K562 (cell line): ENCODE data around the gene HPSE2. TPM values are rescaled to one million over a fixed set of nuclear protein-coding genes. Genes with fewer than 3 reads are reported as not detected.

ENCODE experiments used
- ATAC-seq: fragments of 200-7000 bp; cut with Tn5 transposase; 3 replicates; pipeline ENCODE4 v1.9.1; 2020; ENCODE audit warnings: moderate library complexity
- BruUV-seq: library from RNA; stranded (reverse); fragments of 400-500 nt; replicated peaks from 2 replicates; lab custom pipeline; 2021; lab: Mats Ljungman, UMichigan
- CTCF ChIA-PET: fragments of 300-600 bp; formaldehyde crosslinking; extraction: SDS; loops from one replicate; lab custom pipeline; 2021; ENCODE audit warnings: low intra/inter-chr PET ratio; lab: Yijun Ruan, JAX
- POLR2A ChIA-PET: fragments of 300-600, 350-650 bp; sonication (Branson Sonifier 250); formaldehyde crosslinking; extraction: SDS; loops from one replicate; lab custom pipeline; 2021; ENCODE audit warnings: antibody characterized with exemption, inconsistent platforms; lab: Yijun Ruan, JAX
- DNase-seq, 4 experiments: peaks; one replicate each; pipeline versions ENCODE4 v3.0.0 to v3.0.0-alpha.2; 2011 to 2018; ENCODE audit warnings: low spot score in 3 of 4, mixed read lengths in 3 of 4; ENCODE audit errors: extremely low read depth in 1 of 4
- FAIRE-seq: peaks from 2 replicates; lab custom pipeline; 2011; peaks lifted over from hg19 to GRCh38; lab: Jason Lieb, UNC
- H2AFZ ChIP-seq: 2 replicates; pipeline ENCODE4 v1.6.0; 2011; ENCODE audit warnings: low read depth, low read length, control low read depth, inconsistent platforms
- H3K27ac ChIP-seq: fragments of 200-600 bp; 3 replicates; pipeline ENCODE4 v1.8.0; 2011; ENCODE audit warnings: low read depth, mild to moderate bottlenecking, control low read depth, inconsistent platforms, low read length, moderate library complexity, mixed read lengths; ENCODE audit errors: extremely low read depth
- H3K27me3 ChIP-seq, 2 experiments: fragments of 300-600 bp in 1 of 2; 2 replicates in 1 of 2; 3 replicates in 1 of 2; pipeline versions ENCODE4 v1.6.0 to v1.8.0; 2011; ENCODE audit warnings: inconsistent platforms in 2 of 2, low read length in 2 of 2, mild to moderate bottlenecking in 1 of 2, mixed read lengths in 1 of 2, moderate library complexity in 1 of 2; ENCODE audit not compliant: control insufficient read depth in 2 of 2, insufficient read depth in 2 of 2
- H3K36me3 ChIP-seq: fragments of 300-600 bp; 3 replicates; pipeline ENCODE4 v1.8.0; 2011; ENCODE audit warnings: mild to moderate bottlenecking, low read length, inconsistent platforms; ENCODE audit not compliant: control insufficient read depth, insufficient read depth
- H3K4me1 ChIP-seq, 2 experiments: fragments of 200-600 bp in 1 of 2; replicated peaks in 1 of 2; 2 replicates in 1 of 2; 3 replicates in 1 of 2; pipeline versions ENCODE4 v1.5.1 to v1.8.0; 2011; ENCODE audit warnings: inconsistent platforms in 2 of 2, low read length in 2 of 2, mild to moderate bottlenecking in 1 of 2, mixed read lengths in 1 of 2, moderate library complexity in 1 of 2; ENCODE audit not compliant: control insufficient read depth in 2 of 2, insufficient read depth in 2 of 2
- H3K4me2 ChIP-seq: 2 replicates; pipeline ENCODE4 v1.6.1; 2011; ENCODE audit warnings: low read length, control low read depth, inconsistent platforms, mixed read lengths; ENCODE audit not compliant: insufficient read depth
- H3K4me3 ChIP-seq: fragments of 200-600 bp; sonication (generic), shearing (Covaris generic); 2 replicates; pipeline ENCODE4 v1.5.1; 2016; ENCODE audit warnings: control low read depth, inconsistent platforms
- H3K79me2 ChIP-seq: fragments of 200-600 bp; 3 replicates; pipeline ENCODE4 v1.8.0; 2011; ENCODE audit warnings: low read length, inconsistent platforms; ENCODE audit not compliant: control insufficient read depth, insufficient read depth
- H3K9ac ChIP-seq, 2 experiments: 2 replicates each; pipeline versions ENCODE4 v1.6.0 to v1.6.1; 2011; ENCODE audit warnings: low read depth in 2 of 2, low read length in 2 of 2, control low read depth in 1 of 2, inconsistent platforms in 1 of 2, mild to moderate bottlenecking in 1 of 2, mixed read lengths in 1 of 2; ENCODE audit not compliant: insufficient read depth in 1 of 2
- H3K9me1 ChIP-seq: one replicate; pipeline ENCODE4 v1.6.0; 2011; ENCODE audit warnings: inconsistent platforms, mild to moderate bottlenecking, low read length, moderate library complexity; ENCODE audit not compliant: control insufficient read depth, insufficient read depth
- H3K9me3 ChIP-seq: replicated peaks from 2 replicates; pipeline ENCODE4 v1.5.1; 2011; ENCODE audit warnings: low read depth, low read length, inconsistent platforms; ENCODE audit not compliant: control insufficient read depth, insufficient read depth
- H4K20me1 ChIP-seq: replicated peaks from 2 replicates; pipeline ENCODE4 v1.6.1; 2011; ENCODE audit warnings: low read length, inconsistent platforms, mixed read lengths; ENCODE audit not compliant: control insufficient read depth, insufficient read depth
- ARID1B ChIP-seq: fragments of 450-650 bp; IDR thresholded peaks from 2 replicates; pipeline ENCODE4 v1.6.1; 2016; ENCODE audit warnings: antibody characterized with exemption, mild to moderate bottlenecking, inconsistent platforms
- C11orf30 ChIP-seq: fragments of 450-650 bp; IDR thresholded peaks from 2 replicates; pipeline ENCODE4 v1.6.1; 2016; ENCODE audit warnings: low read depth, mild to moderate bottlenecking
- EHMT2 ChIP-seq: fragments of 450-650 bp; IDR thresholded peaks from 2 replicates; pipeline ENCODE4 v1.6.1; 2018; ENCODE audit warnings: antibody characterized with exemption
- FOXA3 ChIP-seq, 2 experiments: fragments of 450-650 bp in 1 of 2; sonication (generic) in 1 of 2; formaldehyde crosslinking; IDR thresholded peaks in 1 of 2; conservative IDR thresholded peaks in 1 of 2; 2 replicates each; pipeline versions ENCODE4 v1.4.0 to v1.8.0; 2020 to 2022; ENCODE audit warnings: mild to moderate bottlenecking in 2 of 2, missing genetic modification reagents in 1 of 2
- HMBOX1 ChIP-seq: sonication (generic); IDR thresholded peaks from 2 replicates; pipeline ENCODE4 v1.6.1; 2016
- MAFF ChIP-seq: IDR thresholded peaks from 2 replicates; pipeline ENCODE4 v1.6.1; 2012; ENCODE audit warnings: low read length, improper control_type of control experiment
- MAFG ChIP-seq: fragments of 450-650 bp; conservative IDR thresholded peaks from 2 replicates; pipeline ENCODE4 v1.6.1; 2016; ENCODE audit warnings: missing genetic modification characterization, missing compliant biosample characterization
- MAFK ChIP-seq: IDR thresholded peaks from 2 replicates; pipeline ENCODE4 v1.6.1; 2011; ENCODE audit warnings: low read length, improper control_type of control experiment
- NFE2 ChIP-seq: IDR thresholded peaks from 2 replicates; pipeline ENCODE4 v1.6.1; 2014; ENCODE audit warnings: antibody characterized with exemption, low read depth
- ZNF197 ChIP-seq: fragments of 200-800 bp; sonication (Bioruptor generic); IDR thresholded peaks from 2 replicates; pipeline ENCODE4 v1.6.1; 2016; ENCODE audit warnings: low read depth, missing genetic modification characterization, missing compliant biosample characterization
- ZNF316 ChIP-seq: fragments of 450-650 bp; IDR thresholded peaks from 2 replicates; pipeline ENCODE4 v1.6.1; 2016
- in situ Hi-C: fragments of 300-500 bp; cut with MboI; formaldehyde crosslinking; loops from 4 replicates; pipeline ENCODE4 v1.15.0; 2018; ENCODE audit warnings: inconsistent platforms, mixed read lengths
- intact Hi-C: fragments of 100-400 bp; cut with micrococcal nuclease; formaldehyde crosslinking; loops from 2 replicates; pipeline ENCODE4 v1.14.2; 2022
- polyA plus RNA-seq, 8 experiments: library from polyadenylated mRNA; depleted of rRNA in 4 of 8; stranded (reverse) in 5 of 8; unstranded in 3 of 8; fragments of >200 nt; fragmentation: Nextera tagmentation in 2 of 8; fragmentation: Illumina TruSeq in 1 of 8; extraction: Ambion mirVana in 2 of 8; extraction: Trizol in 1 of 8; gene quantifications; 2 replicates each; pipeline versions ENCODE4 v1.2.1 to v1.2.3, GENCODE V29; 2011 to 2014; ENCODE audit warnings: inconsistent platforms in 1 of 8, missing spikeins in 1 of 8
- total RNA-seq, 7 experiments: library from RNA; depleted of rRNA in 6 of 7; stranded (reverse); fragments of >200 nt in 6 of 7; fragmentation: Illumina TruSeq in 2 of 7; extraction: Trizol in 2 of 7; gene quantifications; 2 replicates each; pipeline versions ENCODE4 v1.2.1 to v1.2.3, GENCODE V29; 2011 to 2021; ENCODE audit warnings: low replicate concordance in 1 of 7
- TF ChIP-seq, protein P1 (sequence below), 2 experiments: fragments of 150-350 bp in 1 of 2; IDR thresholded peaks; 2 replicates each; pipeline ENCODE4 v1.6.1; 2012 to 2016; ENCODE audit warnings: low read depth in 2 of 2, low read length in 2 of 2, mild to moderate bottlenecking in 1 of 2, moderate library complexity in 1 of 2

Gene HPSE2
- total and polyA plus RNA-seq, 9 of the 15 experiments (the other 6 are each of a cell fraction or from before 2014, with no cell fraction given), result 0.03 to 0.10 (median 0.04) TPM; not detected in 2

GRCh38 chr10:98885378-98885777, 350.3 kb downstream of the HPSE2 start:
- no peaks in the 10 kb centered on the region for H3K9me1 ChIP-seq
- no peaks in the 10 kb centered on the region for H3K79me2 ChIP-seq
- no peak overlapping the region for H3K4me2 ChIP-seq
- no peak overlapping the region for H3K9ac ChIP-seq
- peaks cover 0 to 2% of the 10 kb centered on the region in 2 experiments; a peak in 1 of 5 replicates for H3K4me1 ChIP-seq
- CTCF ChIA-PET, result no interaction called here
- no TSS peak for BruUV-seq
- intact Hi-C loops, result no loop called here
- ATAC-seq, result peak; percentile 67
- H3K9me3 ChIP-seq, result no peaks in the 10 kb centered on the region
- peak in 2 of 4 experiments; percentile 9 to 38 for DNase-seq
- POLR2A ChIA-PET, result no interaction called here
- FAIRE-seq, result peak; percentile 59
- H3K36me3 ChIP-seq, result no peaks in the 10 kb centered on the region
- in situ Hi-C loops, result no loop called here
- H4K20me1 ChIP-seq, result no peaks in the 10 kb centered on the region
- no peak overlapping the region for H2AFZ ChIP-seq
- TF ChIP-seq, protein P1, sequence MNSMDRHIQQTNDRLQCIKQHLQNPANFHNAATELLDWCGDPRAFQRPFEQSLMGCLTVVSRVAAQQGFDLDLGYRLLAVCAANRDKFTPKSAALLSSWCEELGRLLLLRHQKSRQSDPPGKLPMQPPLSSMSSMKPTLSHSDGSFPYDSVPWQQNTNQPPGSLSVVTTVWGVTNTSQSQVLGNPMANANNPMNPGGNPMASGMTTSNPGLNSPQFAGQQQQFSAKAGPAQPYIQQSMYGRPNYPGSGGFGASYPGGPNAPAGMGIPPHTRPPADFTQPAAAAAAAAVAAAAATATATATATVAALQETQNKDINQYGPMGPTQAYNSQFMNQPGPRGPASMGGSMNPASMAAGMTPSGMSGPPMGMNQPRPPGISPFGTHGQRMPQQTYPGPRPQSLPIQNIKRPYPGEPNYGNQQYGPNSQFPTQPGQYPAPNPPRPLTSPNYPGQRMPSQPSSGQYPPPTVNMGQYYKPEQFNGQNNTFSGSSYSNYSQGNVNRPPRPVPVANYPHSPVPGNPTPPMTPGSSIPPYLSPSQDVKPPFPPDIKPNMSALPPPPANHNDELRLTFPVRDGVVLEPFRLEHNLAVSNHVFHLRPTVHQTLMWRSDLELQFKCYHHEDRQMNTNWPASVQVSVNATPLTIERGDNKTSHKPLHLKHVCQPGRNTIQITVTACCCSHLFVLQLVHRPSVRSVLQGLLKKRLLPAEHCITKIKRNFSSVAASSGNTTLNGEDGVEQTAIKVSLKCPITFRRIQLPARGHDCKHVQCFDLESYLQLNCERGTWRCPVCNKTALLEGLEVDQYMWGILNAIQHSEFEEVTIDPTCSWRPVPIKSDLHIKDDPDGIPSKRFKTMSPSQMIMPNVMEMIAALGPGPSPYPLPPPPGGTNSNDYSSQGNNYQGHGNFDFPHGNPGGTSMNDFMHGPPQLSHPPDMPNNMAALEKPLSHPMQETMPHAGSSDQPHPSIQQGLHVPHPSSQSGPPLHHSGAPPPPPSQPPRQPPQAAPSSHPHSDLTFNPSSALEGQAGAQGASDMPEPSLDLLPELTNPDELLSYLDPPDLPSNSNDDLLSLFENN (IDR thresholded peaks at IDR 0.05; ENCODE audit: low read depth in 2 of 2, low read length in 2 of 2), result no peak
- 0 out of 2 replicates have a peak, but pooled peaks have one; percentile 34 for TF ChIP-seq HMBOX1
- 0 out of 2 replicates have a peak, but pooled peaks have one; percentile 18 for TF ChIP-seq ARID1B
- TF ChIP-seq FOXA3 (CRISPR knock-in tag; conservative IDR thresholded peaks at IDR 0.05 in 1 of 2, IDR thresholded peaks at IDR 0.05 in 1 of 2), result no peak
- TF ChIP-seq MAFF, result peak; percentile 76
- TF ChIP-seq EHMT2, result peak; percentile 81
- peak; percentile 85 for TF ChIP-seq C11orf30
- peak; percentile 75 for TF ChIP-seq MAFG (tag)
- TF ChIP-seq MAFK, result peak; percentile 58; the same call in 1 of the 2 replicates
- no peak for TF ChIP-seq ZNF197
- TF ChIP-seq NFE2, result peak; percentile 52
- TF ChIP-seq ZNF316, result peak; percentile 95
- no peaks in the 10 kb centered on the region for H3K27me3 ChIP-seq
- no peak overlapping the region for H3K4me3 ChIP-seq
- H3K27ac ChIP-seq, result no peak overlapping the region
